GM23248 (cell line): ENCODE data around the gene PLSCR3.

Source experiments
- EZH2 ChIP-seq: fragments of 200-600 bp; sonication (generic); IDR thresholded peaks from 2 replicates; pipeline ENCODE4 v1.6.1; 2018; ENCODE audit warnings: antibody characterized with exemption, mild to moderate bottlenecking; ENCODE audit not compliant: insufficient read depth, poor library complexity, severe bottlenecking
- EZH2phosphoT487 ChIP-seq: fragments of 200-600 bp; sonication (generic); IDR thresholded peaks from 2 replicates; pipeline ENCODE4 v1.6.1; 2018; ENCODE audit warnings: antibody characterized with exemption, moderate library complexity, mild to moderate bottlenecking, low read depth; ENCODE audit not compliant: insufficient read depth

DNA sequence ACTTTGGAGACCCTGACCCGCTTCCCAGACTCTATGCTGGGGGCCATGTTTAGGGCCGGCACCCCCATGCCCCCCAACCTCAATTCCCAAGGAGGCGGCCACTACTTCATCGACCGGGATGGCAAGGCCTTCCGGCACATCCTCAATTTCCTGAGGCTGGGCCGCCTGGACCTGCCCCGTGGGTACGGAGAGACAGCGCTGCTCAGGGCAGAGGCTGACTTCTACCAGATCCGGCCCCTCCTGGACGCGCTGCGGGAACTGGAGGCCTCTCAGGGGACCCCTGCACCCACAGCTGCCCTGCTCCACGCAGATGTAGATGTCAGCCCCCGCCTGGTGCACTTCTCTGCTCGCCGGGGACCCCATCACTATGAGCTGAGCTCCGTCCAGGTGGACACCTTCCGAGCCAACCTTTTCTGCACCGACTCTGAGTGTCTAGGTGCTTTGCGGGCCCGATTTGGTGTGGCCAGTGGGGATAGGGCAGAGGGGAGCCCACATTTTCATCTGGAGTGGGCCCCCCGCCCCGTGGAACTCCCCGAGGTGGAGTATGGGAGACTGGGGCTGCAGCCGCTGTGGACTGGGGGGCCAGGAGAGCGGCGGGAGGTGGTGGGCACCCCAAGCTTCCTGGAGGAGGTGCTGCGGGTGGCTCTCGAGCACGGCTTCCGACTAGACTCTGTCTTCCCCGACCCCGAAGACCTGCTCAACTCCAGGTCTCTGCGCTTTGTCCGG is 41.3 kb downstream of the PLSCR3 start:
- TF ChIP-seq EZH2phosphoT487 (no peak), EZH2 (no peak)
